NOMO-1 treated with DMSO at 0.1 percent for 48 hours (cell line): Measurements from ENCODE around the gene UBAP1.
A peak's percentile ranks its signal among the peaks of the same experiment; 100 is the strongest.
"Not testable (repeated sequence)": the region's sequence is repeated elsewhere in the genome, so short reads cannot be mapped to it uniquely, and the experiment has no call there.

Source experiments
- DNase-seq: peaks from one replicate; lab custom pipeline; 2025; ENCODE audit not compliant: unreplicated experiment; lab: John Stamatoyannopoulos, UW

UBAP1 gene

DNA sequence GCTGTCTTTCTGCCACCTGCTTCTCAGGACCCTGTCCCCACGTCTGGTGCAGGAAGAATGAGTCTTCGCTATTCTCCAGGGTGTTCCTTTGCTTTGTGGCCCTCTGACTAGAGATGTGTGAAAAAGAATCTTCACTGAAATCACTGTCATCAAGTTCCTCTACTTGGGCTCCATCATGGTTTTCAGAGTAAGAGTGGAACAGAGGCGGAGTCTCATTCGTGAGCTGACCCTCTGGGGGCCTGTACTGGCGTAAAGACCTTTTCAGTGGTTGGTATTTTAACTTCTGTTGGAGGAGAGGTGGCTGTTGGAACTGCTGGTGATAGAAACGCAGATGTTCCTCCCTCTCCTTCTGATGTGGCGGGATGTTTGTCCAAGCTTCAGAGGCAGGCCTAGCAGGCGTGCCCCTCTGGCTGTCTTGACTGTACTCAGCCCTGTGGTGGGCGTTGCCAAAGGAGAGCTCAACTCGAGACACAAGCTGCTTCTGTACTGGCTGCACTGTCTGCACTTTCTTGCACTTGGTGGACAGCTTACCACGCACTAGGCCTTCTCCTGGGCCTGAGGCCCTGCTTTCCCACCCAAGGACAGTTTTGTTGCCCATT lies 78.2 kb downstream of the UBAP1 start:
- DNase-seq: no peak

DNA sequence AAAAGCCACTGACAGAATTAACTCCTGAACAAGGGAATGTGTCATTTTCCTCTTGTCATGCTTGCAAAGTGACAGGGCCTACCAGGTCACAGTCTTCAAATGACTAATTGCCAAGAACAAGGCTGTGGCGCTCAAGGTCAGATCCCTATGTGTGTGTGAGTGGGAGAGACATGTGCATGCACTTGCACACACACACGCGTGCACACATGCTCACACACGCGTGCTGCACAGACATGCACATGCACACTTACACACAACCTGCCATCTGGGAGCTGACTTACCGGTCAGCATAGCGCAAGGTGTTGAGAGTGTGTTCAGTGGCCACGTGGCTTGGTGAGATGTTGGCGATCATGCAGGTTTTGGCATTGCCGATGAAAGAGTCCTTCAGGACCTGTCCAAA lies 80.5 kb downstream of the UBAP1 start:
- DNase-seq: no peak

DNA sequence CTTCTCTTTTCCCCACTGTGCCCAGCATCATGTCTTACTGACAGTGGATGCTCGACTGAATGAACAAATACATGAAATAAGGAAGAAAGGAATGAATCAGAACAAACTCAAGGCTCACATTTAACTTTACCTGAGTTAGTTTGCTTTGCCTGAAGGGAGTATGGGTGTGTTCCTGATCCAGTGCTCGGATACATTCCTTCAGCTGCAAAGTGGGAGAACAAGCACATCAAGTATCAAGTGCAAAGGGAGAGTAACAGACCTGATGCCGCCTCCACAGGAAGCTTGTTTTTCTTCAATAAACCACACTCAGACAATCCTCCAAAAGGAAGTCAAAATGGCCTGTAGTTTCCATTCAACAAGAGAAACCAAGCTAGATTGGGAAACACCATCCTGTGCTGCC lies 84.1 kb downstream of the UBAP1 start:
- DNase-seq: no peak

DNA sequence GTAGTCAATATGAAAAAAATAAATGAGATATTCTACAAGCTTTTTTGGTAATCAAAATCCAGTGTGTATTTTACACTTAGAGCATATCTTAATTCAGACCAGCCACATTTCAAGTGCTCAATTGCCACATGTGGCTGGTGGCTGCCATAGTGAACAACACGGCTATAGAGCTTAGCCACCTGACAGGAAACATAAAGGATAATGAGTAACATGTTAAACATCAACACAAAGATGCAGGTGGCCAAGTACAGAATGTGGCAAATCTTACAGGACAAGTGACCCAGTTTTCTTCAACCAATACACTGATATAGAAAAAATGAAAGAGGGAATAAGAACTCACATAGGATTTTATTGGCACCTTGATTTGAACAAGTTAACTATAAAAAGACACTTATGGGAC lies 88.8 kb downstream of the UBAP1 start:
- DNase-seq: no peak

DNA sequence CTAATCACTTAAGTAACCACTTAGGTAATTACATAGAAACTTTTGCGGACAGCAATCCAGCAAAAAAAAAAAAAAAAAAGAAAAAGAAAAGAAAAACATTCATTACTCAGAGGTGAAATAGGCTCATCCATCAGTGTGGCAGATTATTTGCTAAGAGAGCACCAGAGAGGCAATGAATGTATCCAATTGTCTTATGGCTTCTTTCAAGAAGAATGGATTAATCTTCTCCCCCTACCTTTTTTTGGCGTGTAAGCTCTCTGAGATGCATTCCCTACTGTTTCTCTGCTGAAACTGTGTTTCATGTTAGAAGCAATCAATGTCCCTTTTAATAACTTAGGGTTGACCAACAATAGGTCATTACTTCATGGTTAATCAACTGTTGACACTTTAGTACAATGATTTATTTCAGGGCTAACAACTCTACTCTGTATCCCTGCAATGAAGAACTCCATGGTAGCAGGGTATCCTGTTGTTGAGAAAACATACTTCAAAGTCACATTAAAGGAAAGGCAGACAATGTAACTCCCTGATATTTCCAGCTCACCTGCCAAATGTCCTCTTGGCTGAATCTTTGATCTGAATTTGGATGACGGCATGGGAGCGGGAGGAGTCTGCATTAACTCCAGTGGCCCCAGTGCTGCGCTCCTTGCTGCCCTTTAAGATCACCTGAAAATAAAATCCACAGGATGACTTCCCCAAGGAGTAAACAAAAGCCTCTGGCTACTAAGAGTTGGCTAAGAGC lies 92.6 kb downstream of the UBAP1 start:
- DNase-seq: no peak

DNA sequence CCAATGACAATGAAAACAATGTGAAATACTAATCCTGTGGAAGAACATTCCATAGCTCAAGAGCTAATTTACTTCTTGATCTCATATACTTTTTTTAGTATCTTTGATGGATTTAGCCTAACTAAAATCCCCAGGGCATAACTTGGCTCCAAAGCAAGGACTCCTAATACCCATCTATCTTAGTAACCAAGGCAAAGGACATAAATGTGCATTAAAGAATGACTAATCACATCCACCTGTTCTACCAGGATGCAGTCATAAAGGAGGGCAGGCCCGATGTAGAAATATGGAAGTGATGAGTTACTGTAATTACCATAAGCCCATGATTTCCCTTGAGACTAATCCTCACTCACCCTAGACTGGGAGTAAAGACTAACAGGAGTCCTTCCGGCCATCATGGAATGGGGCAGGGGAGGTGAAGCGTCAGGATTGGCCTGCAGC lies 93.3 kb downstream of the UBAP1 start:
- DNase-seq: no peak

DNA sequence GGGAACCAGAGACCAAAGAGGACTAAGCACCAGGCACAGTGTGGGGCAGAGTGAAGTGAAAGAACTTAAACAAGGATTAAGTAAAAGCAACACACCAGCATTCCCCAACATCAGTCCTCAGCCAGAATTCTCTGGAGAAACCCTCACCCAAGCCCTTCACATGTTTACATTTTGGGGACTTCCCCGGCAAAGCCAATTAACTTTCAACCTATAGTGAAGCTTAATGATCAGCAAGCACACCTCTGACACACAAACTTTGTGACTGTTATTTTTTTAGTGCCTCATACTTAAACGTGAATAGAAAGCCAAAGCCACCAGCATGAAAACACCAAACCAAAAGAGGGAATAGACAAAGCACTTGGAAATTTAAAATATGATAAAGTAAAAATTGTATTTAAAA lies 94.7 kb downstream of the UBAP1 start:
- DNase-seq: not testable (repeated sequence)

DNA sequence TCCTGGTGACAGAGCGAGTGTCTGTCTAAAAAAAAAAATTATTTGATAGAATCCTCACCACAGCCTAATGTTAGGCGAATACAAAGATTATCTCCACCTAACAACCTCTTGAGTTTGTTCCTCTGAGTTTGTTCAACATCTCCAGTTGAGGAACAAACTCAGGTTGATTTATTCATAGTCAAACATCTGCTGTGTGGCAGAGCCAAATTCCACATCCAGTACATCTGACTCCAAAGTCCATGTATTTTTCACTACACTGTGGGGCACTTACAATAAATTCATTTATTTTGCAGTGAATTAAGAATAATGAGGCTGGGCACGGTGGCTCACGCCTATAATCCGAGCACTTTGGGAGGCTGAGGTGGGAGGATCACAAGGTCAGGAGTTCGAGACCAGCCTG lies 97.0 kb downstream of the UBAP1 start:
- DNase-seq: no peak

DNA sequence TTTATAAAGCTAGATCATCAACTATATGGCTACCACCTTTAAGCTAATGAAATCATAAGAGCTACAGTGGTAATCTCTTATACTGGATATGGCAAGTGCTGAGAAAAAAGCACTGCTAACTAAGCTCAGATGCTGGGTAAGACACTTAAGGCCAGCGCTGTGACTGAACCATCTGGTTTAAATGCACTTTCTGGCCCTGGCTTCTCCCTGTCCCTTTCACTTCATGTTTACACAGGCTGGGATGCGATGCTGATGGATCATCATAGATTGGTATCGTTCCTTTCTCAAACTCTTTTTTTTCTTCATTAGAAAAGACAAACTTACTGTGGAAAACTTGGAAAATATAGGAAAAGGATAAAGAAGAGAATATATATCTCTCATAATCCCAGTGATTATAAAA lies 97.9 kb downstream of the UBAP1 start:
- DNase-seq: no peak

DNA sequence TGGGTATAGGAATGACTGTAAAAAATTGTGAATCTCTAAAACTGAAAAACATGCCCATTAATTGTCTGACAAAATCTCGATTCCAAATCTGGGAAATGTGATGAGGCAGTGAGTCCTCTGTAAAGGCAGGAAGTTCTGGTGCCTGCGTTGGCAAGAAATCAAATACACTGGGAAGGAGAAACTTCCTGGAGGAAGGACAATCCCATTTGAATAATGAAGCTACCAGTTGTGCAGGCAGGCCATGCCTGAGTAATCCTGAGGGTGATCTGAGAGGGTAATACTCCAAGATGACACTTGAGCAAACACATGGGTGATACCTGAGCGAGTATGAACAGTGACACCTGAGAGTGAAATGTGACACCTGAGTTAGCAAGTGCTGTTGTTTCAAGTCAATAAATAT lies 100.6 kb downstream of the UBAP1 start:
- DNase-seq: no peak

DNA sequence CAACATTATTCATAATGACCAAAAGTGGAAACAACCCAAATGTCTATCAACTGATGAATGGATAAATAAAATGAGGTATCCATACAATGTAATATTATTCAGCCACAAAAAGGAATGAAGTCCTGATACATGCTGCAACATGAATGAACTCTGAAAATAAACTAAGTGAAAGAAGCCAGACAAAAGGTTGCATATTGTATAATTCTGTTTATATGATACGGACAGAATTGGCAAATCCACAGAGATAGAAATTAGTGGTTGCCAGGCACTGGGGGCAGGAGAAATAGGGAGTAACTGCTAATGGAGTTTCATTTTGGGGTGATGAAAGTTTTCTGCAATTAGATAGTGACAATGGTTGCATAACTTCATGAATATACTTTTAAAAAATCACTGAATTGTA lies 103.3 kb downstream of the UBAP1 start:
- no peak for DNase-seq

DNA sequence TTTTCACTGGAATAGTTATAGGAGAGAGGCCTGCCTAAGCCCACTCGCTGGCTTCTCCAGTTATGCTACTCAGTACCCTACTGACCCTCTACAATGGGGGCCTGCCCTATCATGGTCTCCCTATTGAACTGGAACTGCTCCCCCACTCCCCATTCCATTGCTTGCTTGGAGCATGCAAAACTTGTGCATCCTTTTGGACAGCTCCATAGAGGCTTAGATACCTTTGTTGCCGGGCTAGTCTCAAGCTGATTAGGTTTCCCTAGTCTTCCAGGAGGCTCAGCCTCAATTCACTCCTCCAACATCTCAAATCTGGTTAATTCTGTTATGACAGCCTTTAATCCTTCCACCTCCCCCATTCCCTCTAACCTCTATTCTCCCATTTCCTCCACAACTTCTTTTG lies 110.3 kb downstream of the UBAP1 start:
- DNase-seq: no peak

DNA sequence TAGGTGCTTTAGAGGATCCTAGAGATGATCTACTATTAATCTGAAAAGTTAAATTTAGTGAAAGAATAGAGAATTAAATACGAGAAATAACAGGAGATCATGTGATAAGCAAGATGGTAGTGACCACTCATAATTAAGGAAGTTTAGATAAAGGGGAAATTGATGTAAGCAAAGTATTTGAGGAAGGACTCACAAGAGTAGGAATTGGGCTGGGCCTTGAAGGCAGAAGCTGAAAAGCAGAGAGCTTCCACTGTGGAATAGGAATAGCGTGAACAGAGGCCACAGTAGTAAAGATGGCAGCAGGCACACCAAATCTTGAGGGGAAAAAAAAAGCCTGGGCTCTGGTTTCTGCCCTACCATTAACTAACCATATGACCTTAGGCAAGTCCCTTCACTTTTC lies 112.2 kb downstream of the UBAP1 start:
- peak; percentile 17 for DNase-seq

DNA sequence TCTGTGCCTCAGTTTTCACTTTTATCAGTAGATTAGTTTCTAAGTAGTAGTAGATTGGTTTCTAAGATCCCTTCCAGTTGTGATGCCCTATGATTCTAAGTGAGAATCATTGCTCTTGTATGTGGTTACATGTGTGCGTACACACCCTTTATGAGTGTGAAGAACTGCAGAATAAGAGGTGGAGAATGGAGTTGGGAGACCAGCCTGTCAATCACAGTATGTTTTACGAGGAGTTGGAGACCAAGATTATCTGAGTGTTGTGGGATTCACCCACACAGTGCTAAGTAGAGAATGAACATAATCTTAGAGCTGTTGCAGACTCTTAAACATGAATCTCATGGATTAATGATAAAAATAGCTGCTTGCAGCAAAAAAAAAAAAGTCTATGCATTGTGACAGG lies 112.6 kb downstream of the UBAP1 start:
- no peak for DNase-seq

DNA sequence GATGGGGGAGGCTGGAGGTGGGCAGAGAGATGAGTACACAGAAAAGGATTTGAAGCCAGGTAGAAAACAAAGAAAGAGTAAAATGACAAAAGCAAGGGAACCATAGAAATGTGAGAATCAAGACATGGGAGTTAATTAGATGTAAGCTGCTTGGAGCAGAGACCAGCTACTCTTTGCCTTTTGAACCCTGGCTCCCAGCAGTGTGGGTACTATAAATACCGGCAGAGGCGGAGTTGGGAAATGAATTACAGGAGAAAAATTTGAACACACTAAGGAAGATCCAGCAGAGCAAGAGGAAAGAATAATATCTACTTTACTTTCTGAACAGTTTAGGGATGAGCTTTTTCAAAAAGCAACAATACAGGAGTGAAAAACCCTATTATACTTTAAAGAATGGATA lies 113.7 kb downstream of the UBAP1 start:
- DNase-seq: no peak

DNA sequence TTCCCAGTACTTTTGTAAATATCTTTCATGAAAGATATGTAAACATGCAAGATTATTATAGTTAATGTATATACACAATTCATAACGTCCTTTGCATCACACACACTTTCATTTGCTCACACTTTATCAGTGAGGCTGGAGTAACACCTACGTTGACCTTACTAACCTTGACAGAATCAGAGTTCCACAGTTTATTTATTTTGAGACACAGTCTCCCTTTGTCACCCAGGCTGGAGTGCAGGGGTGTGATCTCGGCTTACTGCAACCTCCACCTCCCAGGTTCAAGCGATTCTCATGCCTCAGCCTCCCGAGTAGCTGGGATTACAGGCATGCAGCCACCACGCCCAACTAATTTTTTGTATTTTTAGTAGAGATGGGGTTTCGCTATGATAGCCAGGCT lies 122.2 kb downstream of the UBAP1 start:
- DNase-seq: not testable (repeated sequence)
